Activated effector memory CD4-positive, alpha-beta T cell treated with Interleukin-2 at 50 U/mL for 16 hours (primary cell): ENCODE data around the gene SRPK3.
"Not testable (repeated sequence)": the region's sequence is repeated elsewhere in the genome, so short reads cannot be mapped to it uniquely, and the experiment has no call there.

Experiments used
- DNase-seq: peaks from one replicate; pipeline ENCODE4 v3.0.0-alpha.2; 2020

SRPK3 gene, protein sequence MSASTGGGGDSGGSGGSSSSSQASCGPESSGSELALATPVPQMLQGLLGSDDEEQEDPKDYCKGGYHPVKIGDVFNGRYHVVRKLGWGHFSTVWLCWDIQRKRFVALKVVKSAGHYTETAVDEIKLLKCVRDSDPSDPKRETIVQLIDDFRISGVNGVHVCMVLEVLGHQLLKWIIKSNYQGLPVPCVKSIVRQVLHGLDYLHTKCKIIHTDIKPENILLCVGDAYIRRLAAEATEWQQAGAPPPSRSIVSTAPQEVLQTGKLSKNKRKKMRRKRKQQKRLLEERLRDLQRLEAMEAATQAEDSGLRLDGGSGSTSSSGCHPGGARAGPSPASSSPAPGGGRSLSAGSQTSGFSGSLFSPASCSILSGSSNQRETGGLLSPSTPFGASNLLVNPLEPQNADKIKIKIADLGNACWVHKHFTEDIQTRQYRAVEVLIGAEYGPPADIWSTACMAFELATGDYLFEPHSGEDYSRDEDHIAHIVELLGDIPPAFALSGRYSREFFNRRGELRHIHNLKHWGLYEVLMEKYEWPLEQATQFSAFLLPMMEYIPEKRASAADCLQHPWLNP

GRCh38 chrX:153780678-153781427 lies at the start of gene SRPK3:
Gene SRPK3 (plus strand): TSS chrX:153781041. CDS start chrX:153781087, 46 bp downstream.
- no peak for DNase-seq

DNA sequence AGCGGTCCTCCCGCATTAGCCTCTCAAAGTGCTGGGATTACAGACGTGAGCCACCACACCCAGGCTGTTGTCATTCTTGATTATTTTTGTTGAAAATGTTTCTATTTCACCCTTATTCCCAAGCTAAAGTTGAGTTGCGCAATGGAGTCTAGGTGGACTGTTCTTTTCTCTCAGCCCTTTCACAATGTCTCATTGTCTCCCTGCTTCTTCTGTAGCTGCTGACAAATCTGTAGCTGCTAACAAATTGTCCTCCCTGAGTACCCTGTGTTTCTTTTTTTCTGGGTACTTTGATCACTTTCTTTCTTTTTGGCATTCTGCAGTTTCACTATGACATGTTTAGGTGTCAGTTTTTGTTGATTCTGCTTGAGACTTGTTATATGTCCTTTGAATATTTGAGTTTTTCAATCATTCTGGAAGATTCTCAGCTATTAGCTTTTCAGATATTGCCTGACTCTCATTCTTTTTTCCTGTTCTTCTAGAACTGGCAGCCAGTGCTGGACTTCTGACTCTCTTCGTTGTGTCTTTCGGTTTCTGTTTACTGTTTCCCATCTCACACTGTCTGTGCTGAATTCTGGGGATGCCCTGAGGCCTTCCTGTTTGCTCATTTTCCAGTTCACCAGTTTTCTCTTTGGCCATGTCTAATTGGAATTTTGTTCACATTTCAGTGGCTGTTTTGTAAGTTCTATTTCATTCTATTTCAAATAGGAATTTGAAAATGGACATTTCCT lies 49.6 kb upstream of the SRPK3 start:
- no peak for DNase-seq

DNA sequence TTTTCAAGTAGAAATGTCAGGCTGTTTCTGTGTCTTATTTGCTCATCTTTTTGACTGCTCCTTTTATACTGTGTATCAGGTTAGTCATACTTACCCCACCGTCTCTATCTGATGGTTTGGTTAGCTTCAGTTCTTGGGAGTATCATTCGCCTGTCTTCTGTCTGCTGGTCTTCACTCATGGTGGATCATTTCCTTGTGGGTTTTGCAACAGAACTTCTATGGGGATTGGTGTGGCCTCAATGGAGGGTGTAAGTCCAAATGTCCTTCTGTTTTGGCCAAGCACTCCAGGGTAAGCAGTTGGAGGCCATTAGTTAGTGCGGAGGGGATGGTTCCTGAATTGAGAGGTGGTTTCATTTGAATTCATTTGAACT lies 49.0 kb upstream of the SRPK3 start:
- no peak for DNase-seq

GRCh38 chrX:153732401-153732800 lies 48.4 kb upstream of the SRPK3 start:
- DNase-seq, result no peak

DNA sequence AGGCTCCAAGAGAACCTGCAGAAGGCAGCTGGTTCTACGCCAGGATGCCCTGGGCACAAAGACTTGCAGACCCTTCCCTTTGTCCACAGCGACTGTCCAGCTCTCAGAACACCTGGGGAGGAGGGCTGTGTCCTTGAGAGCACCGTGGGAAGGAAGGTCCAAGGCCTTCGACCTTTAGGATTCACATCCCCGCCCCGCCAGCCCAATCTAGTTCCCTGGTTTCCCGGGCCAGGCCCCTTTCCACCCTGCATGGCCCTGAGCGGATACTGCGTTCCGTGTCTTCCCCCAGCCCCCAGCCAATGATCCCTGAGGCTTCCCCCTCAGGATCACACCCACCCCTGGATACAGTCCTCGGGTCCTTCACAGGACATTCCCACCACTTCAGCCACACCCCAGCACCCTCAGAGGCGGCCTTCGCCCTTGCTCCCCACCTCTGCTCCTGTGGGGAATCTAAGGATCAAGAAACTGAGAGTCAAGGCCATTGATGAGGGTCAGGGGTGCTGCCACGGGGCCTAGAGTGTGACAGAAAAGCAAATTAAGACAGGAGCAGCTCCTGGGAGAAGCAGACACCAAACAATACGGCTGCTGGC lies 47.1 kb upstream of the SRPK3 start:
- DNase-seq, result no peak

GRCh38 chrX:153734871-153735270 lies 46.0 kb upstream of the SRPK3 start:
- DNase-seq, result no peak

DNA sequence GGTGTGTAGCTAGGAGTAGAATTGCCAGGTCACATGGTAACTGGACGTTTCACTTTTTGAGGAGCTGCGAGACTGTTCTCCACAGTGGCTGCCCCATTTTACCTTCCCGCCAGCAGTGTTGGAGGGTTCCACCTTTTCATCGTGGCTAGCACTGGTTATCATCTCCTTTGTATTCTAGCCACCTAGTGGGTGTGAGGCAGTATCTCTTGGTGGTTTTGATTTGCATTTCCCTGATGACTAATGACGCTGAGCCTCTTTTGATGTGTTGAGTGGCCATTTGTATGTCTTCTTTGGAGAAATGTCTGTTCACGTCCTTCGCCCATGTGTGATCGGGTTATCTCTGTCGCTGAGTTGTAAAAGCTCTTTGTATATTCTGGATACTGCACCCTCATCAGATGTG lies 45.6 kb upstream of the SRPK3 start:
- no peak for DNase-seq

GRCh38 chrX:153736071-153736820 lies 44.6 kb upstream of the SRPK3 start:
- DNase-seq, result no peak

DNA sequence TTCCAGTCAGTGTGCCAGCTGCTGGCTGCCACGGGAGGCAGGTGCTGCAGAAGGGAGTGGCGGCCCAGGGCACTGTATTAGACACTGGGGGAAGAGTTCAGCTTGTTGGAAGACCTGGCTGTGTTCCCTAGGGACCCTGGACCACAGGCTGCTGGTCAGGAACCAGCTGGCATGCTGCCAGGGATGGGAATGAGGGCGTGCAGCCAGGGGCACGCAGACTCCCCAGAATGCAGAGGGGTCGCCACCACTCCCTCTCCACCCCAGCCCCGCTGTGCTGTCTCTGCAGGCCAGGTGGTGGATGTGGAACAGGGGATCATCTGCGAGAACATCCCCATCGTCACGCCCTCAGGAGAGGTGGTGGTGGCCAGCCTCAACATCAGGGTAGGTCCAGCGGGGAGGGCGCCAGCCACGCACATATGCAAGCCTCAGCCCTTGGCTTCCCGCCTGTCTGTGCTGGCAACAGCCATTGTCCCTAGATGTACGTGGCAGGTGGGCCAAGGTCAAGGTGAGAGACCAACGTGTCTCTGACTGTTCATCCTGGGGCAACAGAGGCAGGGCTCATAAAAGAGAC lies 43.9 kb upstream of the SRPK3 start:
- DNase-seq, result no peak

GRCh38 chrX:153738056-153738605 lies 42.7 kb upstream of the SRPK3 start:
- DNase-seq, result no peak

DNA sequence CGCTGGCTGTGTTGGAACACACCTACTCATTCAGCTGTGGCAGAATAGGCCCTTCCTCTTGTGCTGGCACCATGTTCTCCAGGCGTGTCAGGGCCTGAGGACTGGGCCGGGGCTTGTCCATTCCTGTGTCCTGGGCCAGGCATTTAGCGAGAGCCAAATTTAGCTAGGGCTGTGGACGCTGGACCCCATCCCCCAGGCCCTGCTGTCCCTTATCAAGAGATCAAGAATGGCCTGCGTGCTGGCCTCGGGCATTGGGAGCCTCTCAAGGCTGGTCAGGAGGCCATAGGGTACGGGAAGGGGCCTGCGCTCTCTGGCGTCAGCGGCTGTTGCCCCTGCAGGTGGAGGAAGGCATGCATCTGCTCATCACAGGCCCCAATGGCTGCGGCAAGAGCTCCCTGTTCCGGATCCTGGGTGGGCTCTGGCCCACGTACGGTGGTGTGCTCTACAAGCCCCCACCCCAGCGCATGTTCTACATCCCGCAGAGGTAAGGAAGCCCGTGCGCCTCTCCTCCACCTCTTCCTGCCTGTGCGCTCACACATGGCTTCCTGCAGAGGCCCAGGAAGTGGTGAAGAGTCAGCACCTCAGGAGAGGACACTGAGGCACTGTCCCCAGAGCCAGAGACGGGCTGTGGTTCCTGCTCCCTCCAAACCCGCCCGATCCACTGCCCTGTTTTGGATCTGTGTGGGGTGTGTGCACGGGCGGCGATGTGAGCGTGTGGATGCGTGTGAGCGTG lies 40.9 kb upstream of the SRPK3 start:
- peak; percentile 24 for DNase-seq

GRCh38 chrX:153740631-153741222 lies 40.1 kb upstream of the SRPK3 start:
- no peak for DNase-seq

- no peak for DNase-seq
These were observed 39.4 kb upstream of the SRPK3 start for GRCh38 chrX:153741446-153741845.

GRCh38 chrX:153742111-153742510 lies 38.7 kb upstream of the SRPK3 start:
- DNase-seq, result not testable (repeated sequence)

DNA sequence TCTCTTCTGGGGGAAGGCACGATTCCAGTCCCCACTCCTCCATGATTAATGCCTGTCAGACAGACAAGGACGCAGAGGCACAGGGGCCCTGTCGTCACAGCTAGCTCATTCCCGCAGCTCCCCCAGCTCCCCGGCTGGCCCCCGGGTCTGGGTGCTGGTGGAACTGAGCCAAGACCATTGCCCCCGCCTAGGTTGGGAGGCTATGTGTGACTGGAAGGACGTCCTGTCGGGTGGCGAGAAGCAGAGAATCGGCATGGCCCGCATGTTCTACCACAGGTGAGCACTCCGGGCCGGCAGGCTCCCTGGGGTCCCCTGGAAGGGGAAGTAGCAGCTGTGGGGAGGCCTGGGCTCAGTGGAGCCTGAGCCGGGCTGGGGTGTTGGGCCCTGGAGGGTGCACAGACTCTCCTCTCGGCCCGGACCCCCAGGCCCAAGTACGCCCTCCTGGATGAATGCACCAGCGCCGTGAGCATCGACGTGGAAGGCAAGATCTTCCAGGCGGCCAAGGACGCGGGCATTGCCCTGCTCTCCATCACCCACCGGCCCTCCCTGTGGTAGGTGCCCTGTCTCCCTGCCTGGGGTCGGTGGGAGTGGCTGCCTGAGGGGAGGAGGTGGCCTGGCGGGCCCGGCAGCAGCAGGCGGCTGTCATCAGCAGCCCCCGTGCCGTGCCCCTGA lies 37.9 kb upstream of the SRPK3 start:
- DNase-seq, result not testable (repeated sequence)

DNA sequence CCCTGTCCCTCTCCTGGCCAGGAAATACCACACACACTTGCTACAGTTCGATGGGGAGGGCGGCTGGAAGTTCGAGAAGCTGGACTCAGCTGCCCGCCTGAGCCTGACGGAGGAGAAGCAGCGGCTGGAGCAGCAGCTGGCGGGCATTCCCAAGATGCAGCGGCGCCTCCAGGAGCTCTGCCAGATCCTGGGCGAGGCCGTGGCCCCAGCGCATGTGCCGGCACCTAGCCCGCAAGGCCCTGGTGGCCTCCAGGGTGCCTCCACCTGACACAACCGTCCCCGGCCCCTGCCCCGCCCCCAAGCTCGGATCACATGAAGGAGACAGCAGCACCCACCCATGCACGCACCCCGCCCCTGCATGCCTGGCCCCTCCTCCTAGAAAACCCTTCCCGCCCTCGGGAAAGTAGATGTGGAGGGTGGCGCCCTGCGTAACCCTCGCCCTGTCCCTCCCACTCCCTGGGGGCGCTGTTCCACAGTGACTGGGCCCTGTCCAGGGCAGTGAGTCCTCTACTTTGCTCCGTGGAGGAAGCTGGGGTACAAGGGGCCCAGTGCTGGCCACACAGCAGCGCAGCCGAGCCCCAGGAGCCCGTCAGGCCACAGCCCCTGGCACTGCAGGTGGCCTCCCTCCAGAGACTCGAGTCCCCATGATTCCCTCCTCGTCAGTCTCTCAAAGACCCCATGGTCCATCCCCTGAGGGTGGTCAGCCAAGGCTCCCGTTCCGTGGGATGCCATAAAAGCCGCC lies 37.2 kb upstream of the SRPK3 start:
- DNase-seq, result not testable (repeated sequence)

DNA sequence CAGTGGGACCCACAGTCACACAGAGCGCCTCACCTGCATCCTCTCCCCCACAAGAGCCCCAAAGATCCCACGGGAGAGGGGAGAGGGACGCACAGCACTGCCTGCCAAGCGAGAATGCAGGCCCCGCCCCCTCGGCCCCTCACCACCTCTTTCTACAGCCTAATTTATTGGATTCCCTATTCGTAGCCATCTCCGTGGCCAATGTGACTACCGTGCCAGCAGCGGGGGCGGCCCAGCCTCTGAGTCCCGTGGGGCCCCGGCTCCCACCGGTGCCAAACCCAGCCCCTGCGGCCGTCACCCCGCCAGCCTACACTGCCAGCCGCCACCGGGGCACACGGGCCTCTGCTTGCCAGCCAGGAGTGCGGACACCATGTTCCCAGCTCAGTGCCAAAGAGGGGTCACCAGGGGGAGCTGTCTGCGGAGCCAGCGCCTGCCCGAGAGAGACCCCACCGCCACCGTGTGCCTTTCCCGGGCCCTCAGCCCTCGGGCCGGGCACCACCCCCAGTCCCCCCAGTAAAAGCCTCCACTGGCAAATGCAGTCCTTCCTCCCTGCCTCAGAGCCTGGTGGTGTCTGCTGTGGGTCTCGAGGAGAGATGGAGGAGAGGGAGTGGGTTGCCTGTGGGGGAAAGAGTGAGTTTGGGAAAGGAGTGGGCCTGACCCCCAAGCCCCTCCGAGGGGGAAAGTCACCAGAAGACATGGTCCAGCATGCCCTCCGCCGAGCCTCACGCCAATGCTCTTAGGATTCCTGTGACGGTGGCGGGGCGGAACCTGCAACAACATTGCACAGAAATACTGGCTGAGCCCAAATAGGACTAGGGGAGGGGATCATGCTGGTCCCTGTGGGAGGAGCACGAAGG lies 36.4 kb upstream of the SRPK3 start:
- DNase-seq, result no peak

GRCh38 chrX:153745067-153745433 lies 35.8 kb upstream of the SRPK3 start:
- not testable (repeated sequence) for DNase-seq
